Measurements from ENCODE around the gene MLLT3. TPM values are rescaled to one million over a fixed set of nuclear protein-coding genes. Genes with fewer than 3 reads are reported as not detected.

The MLLT3 gene
- total RNA-seq, 1 donor from 2014 or later = 18.0 TPM

GRCh38 chr9:20506099-20506900, 116.0 kb downstream of the MLLT3 start:
- Histone ChIP-seq H3K4me1 (no peaks in the 10 kb centered on the region), H3K27me3 (ENCODE audit: low read depth) (no peaks in the 10 kb centered on the region), H3K4me3 (no peak overlapping the region), H3K36me3 (no peaks in the 10 kb centered on the region), H3K9me3 (no peaks in the 10 kb centered on the region), H3K27ac (no peak overlapping the region)
- no peak for ATAC-seq
- DNase-seq = no peak
- no peak for TF ChIP-seq CTCF (IDR thresholded peaks at IDR 0.05)
- intact Hi-C loops (cut with DNase I) = no loop called here

- Histone ChIP-seq H3K9me3 (no peaks in the 10 kb centered on the region), H3K27ac (no peak overlapping the region), H3K27me3 (ENCODE audit: low read depth) (no peaks in the 10 kb centered on the region), H3K4me1 (no peaks in the 10 kb centered on the region), H3K4me3 (no peak overlapping the region), H3K36me3 (no peaks in the 10 kb centered on the region)
- no peak for TF ChIP-seq CTCF (IDR thresholded peaks at IDR 0.05)
- ATAC-seq = no peak
- intact Hi-C loops (cut with DNase I) = no loop called here
- no peak for DNase-seq
These were observed 116.7 kb downstream of the MLLT3 start for GRCh38 chr9:20505574-20505973.

GRCh38 chr9:20504930-20505329, 117.4 kb downstream of the MLLT3 start:
- H3K27ac ChIP-seq = no peak overlapping the region
- no peaks in the 10 kb centered on the region for H3K4me1 ChIP-seq
- H3K9me3 ChIP-seq = no peaks in the 10 kb centered on the region
- H3K36me3 ChIP-seq = no peaks in the 10 kb centered on the region
- no peak for DNase-seq
- ATAC-seq = no peak
- no peak overlapping the region for H3K4me3 ChIP-seq
- H3K27me3 ChIP-seq (ENCODE audit: low read depth) = no peaks in the 10 kb centered on the region
- intact Hi-C loops (cut with DNase I) = no loop called here
- TF ChIP-seq CTCF (IDR thresholded peaks at IDR 0.05) = no peak

GRCh38 chr9:20500101-20500500, 122.2 kb downstream of the MLLT3 start:
- Histone ChIP-seq H3K4me3 (no peak overlapping the region), H3K27ac (no peak overlapping the region), H3K4me1 (no peaks in the 10 kb centered on the region), H3K9me3 (no peaks in the 10 kb centered on the region), H3K27me3 (ENCODE audit: low read depth) (no peaks in the 10 kb centered on the region), H3K36me3 (no peaks in the 10 kb centered on the region)
- ATAC-seq (no peak), DNase-seq (no peak)
- intact Hi-C loops (cut with DNase I) = no loop called here
- TF ChIP-seq CTCF (IDR thresholded peaks at IDR 0.05) = no peak

- Histone ChIP-seq H3K4me1 (no peaks in the 10 kb centered on the region), H3K36me3 (no peaks in the 10 kb centered on the region), H3K27ac (no peak overlapping the region), H3K4me3 (no peak overlapping the region), H3K9me3 (no peaks in the 10 kb centered on the region), H3K27me3 (ENCODE audit: low read depth) (no peaks in the 10 kb centered on the region)
- intact Hi-C loops (cut with DNase I) = no loop called here
- ATAC-seq = no peak
- no peak for TF ChIP-seq CTCF (IDR thresholded peaks at IDR 0.05)
- DNase-seq = no peak
These were observed 123.3 kb downstream of the MLLT3 start for GRCh38 chr9:20499013-20499412.

Data from lower lobe of right lung (tissue), 2 donors.